NCI-H510A treated with DMSO at 0.1 percent for 48 hours (cell line): ENCODE data around the gene LRIT3.
"Not testable (repeated sequence)": the region's sequence is repeated elsewhere in the genome, so short reads cannot be mapped to it uniquely, and the experiment has no call there.

ENCODE experiments used
- DNase-seq: peaks from one replicate; lab custom pipeline; 2025; lab: John Stamatoyannopoulos, UW

Gene LRIT3

GRCh38 chr4:109850601-109851000 is 2.7 kb downstream of the LRIT3 start:
- no peak for DNase-seq

DNA sequence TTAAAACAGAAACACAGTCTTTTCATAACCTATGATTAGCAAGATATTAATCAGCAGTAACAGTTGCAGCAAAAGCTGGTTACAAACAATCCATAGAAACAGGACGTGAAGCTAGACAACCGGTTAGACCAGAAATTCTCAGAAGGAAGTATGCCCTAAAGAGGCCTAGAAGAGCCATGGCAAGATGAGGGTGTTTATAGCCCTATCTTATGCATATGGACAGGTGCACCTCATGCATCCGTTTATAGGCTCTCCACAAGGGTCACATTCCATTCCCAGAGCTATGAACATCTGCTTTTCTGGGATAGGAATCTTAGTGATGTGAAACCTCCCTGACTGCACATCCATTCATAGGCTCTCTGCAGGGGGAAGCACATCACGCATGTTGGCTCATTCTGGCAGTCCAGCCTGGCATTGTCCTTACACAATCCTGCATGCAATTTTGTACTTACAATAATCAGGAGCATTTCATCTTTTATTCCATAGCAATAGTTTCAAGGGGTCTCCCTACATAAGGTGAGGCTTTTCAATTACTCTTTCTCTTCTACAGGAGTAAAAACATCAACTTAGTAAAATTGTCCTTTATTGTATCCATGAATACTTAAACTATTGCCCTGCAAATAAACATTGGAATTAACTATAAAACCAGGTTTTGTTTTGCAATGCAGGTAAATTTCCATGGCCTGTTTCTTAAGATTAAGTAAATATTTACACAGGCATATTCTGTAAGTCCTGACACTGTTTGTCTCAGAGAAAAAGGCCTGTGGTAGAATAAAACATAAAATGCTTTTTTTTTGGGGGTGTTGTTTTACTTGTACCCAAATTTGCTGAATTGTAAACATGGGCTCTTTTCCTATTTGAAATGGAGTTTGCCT is 11.8 kb downstream of the LRIT3 start:
- DNase-seq, result not testable (repeated sequence)

DNA sequence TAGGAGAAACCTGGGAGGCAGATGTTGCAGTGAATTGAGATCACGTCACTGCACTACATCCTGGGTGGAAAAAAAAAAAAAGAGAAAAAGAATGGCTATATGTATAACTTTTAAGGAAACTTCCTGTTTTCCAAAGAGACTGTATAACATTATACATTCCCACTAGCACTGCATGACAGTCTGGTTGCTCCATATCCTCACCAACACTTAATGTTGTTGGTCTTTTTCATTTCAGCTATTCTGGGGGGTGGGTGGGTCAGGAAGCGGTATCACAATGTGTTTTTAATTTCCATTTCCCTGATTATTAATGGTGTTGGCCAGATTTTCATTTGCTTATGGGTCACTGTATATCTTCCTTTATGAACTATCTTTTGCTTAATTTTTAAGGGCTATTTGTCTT is 13.4 kb downstream of the LRIT3 start:
- DNase-seq, result no peak

GRCh38 chr4:109861916-109862511 is 14.1 kb downstream of the LRIT3 start:
- no peak for DNase-seq

- DNase-seq, result no peak
Measured at GRCh38 chr4:109864134-109864533, 16.2 kb downstream of the LRIT3 start.

DNA sequence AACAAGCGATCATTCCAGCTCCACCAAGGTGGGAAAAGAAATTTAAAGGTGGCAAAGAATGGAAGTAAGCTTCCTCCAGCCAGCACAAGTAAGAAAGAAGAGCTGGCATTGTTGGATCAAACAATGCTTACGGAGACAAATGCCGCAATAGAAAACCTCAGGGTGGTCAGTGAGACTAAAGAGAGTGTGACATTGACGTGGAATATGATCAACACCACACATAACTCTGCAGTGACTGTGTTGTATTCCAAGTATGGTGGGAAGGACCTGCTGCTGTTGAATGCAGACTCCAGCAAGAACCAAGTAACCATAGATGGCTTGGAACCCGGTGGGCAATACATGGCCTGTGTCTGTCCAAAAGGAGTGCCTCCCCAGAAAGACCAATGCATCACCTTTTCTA is 22.2 kb downstream of the LRIT3 start:
- no peak for DNase-seq

DNA sequence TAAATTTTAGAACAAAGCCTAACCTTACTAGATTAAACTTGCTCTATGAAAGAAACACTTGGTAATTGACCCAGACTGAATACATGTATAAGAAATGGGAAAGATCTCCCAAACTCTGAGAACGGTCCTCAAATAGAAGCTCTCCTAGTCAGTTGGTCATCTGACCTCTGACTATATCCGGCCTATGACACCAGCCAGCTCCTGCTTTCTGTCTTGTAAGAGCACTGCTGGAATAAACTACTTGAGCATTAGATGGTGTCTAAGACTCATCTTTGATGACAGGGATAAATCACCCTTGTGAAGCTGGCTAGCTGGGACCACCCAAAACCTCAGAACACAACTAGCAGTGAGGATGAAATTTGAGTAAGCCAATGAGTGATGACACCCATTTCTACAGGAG is 24.2 kb downstream of the LRIT3 start:
- DNase-seq, result no peak

GRCh38 chr4:109872950-109873656 is 25.2 kb downstream of the LRIT3 start:
- no peak for DNase-seq

- no peak for DNase-seq
Measured at GRCh38 chr4:109873791-109874514, 26.0 kb downstream of the LRIT3 start.

GRCh38 chr4:109875106-109875505 is 27.2 kb downstream of the LRIT3 start:
- no peak for DNase-seq

GRCh38 chr4:109875553-109875952 is 27.6 kb downstream of the LRIT3 start:
- not testable (repeated sequence) for DNase-seq

GRCh38 chr4:109876634-109877265 is 28.8 kb downstream of the LRIT3 start:
- DNase-seq, result no peak

DNA sequence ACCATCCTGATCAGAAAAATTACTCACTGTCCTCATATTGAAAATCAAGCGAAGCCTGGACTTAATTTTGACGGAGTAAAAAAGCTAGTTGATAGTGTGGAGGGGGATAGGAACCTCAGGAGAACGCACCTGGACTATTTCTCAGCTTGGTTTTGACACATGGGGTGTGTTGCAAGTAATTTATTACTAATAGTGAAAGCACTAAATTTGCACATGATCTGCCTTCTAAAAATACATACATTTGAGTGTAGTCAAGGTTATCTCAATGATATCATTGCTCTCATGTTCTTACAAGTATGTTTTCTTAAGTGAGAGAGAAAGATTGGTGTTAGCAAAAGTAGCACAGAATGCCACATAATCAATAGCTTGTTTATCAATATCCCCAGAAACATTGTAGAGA is 29.5 kb downstream of the LRIT3 start:
- no peak for DNase-seq

- no peak for DNase-seq
Measured at GRCh38 chr4:109878355-109878754, 30.4 kb downstream of the LRIT3 start.

DNA sequence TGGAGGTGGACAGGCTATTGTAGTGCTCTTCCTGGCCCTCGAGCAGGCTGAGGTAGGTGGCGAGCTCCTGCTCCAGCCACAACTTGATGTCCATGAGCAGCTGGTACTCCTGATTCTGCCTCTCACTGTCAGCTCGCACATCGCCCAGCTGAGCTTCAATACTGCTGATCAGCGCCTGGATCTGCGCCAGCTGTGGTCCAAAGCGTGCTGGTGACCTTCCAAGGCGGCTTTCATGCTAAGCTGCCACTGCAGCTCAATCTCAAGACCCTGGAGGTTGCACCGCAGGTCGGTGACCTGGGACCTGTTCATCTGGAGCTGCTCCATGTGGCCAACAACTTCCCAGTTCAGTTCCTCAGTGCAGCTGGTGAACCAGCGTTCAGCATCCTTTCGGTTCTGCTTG is 31.2 kb downstream of the LRIT3 start:
- DNase-seq, result no peak

DNA sequence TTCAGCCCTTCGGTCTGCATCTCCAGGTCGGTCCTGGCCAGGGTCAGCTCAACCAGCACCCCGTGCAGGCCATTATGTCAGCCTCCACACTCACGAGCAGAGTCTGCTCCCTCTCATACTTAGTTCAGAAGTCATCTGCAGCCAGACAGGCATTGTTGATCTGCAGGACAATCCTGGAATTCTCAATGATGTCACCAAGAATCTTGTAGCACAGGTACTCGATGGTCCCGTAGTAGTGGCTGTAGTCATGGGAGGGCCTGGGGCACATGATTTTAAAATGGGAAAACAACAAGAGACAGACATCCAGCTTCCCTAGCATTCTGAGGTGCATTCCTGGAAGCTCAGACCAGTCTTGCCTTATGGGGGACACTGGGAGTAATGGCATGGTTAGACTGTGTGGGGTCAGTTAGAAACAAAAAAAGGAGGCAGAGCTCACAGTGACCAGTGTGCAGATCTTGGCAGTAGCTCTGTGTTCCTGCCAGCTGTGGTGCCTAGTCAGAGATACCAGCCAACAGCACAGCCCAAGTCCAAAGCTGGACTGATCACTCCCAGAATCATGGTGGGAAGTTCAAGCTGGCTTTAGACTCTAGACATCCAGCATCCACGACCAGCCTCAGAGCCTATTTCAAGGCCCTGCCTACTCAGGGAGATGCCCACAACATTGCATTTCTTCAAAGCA is 31.9 kb downstream of the LRIT3 start:
- no peak for DNase-seq

GRCh38 chr4:109886303-109886702 is 38.4 kb downstream of the LRIT3 start:
- DNase-seq, result no peak

- DNase-seq, result no peak
Measured at GRCh38 chr4:109887071-109887470, 39.2 kb downstream of the LRIT3 start.

DNA sequence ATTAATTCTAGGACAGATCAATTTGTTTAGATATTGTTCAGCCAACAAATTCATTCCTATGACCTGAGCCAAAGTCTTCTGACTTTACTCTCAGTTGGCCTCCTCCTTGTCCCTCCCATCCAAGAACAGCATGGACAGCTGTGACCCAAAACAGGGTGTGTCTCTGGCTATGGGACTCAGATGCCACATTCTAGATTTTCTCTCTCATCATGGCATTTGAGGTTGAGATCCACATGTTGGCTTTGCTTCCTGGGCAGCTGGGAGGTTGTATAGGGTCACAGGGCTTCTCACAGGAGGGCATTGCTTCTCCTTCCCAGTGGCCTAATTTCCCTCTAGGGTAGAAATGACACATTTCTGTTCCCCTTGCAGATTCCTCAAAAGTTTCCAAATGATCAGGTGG is 42.2 kb downstream of the LRIT3 start:
- no peak for DNase-seq

DNA sequence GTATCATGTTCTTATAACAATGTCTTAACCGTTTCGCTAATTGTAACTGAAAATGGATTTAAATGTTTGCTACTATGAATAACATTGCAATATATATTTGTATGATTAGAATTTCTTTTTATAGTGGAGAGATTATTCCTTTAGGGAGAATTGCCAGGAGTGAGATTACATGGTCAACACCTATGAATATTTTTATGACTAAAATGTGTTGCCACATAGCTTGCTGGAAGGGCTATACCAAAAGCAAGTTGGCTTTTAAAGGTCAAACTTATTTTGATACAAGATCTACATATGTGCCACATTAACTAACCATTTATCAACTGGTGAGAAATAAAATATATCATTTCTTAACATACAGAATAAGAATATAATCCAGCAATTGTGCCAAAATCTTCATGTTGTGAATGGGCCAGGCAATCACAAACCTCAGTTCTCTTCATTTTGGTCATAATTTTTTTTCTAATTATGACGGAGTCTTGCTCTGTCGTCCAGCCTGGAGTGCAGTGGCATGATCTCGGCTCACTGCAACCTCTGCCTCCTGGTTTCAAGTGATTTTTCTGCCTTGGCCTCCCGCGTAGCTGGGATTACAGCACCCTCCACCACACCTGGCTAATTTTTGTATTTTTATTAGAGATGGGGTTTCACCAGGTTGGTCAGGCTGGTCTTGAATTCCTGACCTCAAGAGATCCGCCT is 54.8 kb downstream of the LRIT3 start:
- DNase-seq, result no peak

GRCh38 chr4:109908731-109909130 is 60.8 kb downstream of the LRIT3 start:
- no peak for DNase-seq
